Neural crest cell (in vitro differentiated cells): ENCODE measurements around the gene DOCK1. TPM values are rescaled to one million over a fixed set of nuclear protein-coding genes. Genes with fewer than 3 reads are reported as not detected.

Source experiments
- DNase-seq: peaks from one replicate; pipeline ENCODE4 v3.0.0; 2021; ENCODE audit warnings: low read depth, mixed read lengths, low spot score
- H3K27ac Mint-ChIP-seq: one replicate; pipeline ENCODE4 v1.8.0; 2021; ENCODE audit warnings: mild to moderate bottlenecking, mixed read lengths; ENCODE audit not compliant: unreplicated experiment
- H3K27me3 Mint-ChIP-seq: 2 replicates; pipeline ENCODE4 v1.8.0; 2021; ENCODE audit warnings: low read depth, mild to moderate bottlenecking, mixed read lengths
- H3K36me3 Mint-ChIP-seq: 2 replicates; pipeline ENCODE4 v1.8.0; 2021; ENCODE audit warnings: low read depth, mild to moderate bottlenecking, mixed read lengths
- H3K4me1 Mint-ChIP-seq: 2 replicates; pipeline ENCODE4 v1.8.0; 2021; ENCODE audit warnings: mixed read lengths
- H3K4me3 Mint-ChIP-seq: one replicate; pipeline ENCODE4 v1.8.0; 2021; ENCODE audit warnings: mild to moderate bottlenecking, mixed read lengths
- H3K9me3 Mint-ChIP-seq: 2 replicates; pipeline ENCODE4 v1.8.0; 2021; ENCODE audit warnings: mixed read lengths
- total RNA-seq: library from RNA; stranded (reverse); gene quantifications from 2 replicates; pipeline ENCODE4 v1.2.1, GENCODE V29; 2021
- TF ChIP-seq, protein P1 (sequence below): fragments of 200-600 bp; sonication (generic); conservative IDR thresholded peaks from 2 replicates; pipeline ENCODE4 v1.5.0; 2021; ENCODE audit warnings: antibody characterized with exemption, mild to moderate bottlenecking

Gene DOCK1
- total RNA-seq, 1 donor from 2014 or later: 55.8 TPM

DNA sequence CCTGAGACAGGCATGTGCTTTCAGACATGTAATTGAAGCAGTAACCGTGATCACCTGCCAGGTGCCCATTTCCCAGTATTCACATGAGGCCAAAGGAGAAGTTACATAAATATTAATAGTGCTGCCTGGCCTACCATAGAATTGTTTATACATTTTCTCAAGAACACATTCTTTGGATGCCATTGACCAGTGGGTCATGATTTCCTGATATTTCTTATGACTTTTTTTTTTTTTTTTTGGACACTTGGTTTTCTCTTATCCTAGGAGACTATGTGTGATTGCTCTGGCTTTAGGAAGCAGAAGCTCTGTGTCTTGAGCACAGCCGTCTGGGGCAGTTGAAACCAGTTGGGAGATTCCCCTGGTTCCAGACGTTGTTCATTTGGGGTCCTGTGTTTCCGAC is 500.0 kb downstream of the DOCK1 start:
- DNase-seq: no peak
- Mint-ChIP-seq H3K27ac (no peak overlapping the region), H3K27me3 (no peaks in the 10 kb centered on the region), H3K9me3 (no peaks in the 10 kb centered on the region), H3K36me3 (peaks cover 14% of the 10 kb centered on the region), H3K4me3 (no peak overlapping the region), H3K4me1 (peaks cover 15% of the 10 kb centered on the region)
- TF ChIP-seq, protein P1, sequence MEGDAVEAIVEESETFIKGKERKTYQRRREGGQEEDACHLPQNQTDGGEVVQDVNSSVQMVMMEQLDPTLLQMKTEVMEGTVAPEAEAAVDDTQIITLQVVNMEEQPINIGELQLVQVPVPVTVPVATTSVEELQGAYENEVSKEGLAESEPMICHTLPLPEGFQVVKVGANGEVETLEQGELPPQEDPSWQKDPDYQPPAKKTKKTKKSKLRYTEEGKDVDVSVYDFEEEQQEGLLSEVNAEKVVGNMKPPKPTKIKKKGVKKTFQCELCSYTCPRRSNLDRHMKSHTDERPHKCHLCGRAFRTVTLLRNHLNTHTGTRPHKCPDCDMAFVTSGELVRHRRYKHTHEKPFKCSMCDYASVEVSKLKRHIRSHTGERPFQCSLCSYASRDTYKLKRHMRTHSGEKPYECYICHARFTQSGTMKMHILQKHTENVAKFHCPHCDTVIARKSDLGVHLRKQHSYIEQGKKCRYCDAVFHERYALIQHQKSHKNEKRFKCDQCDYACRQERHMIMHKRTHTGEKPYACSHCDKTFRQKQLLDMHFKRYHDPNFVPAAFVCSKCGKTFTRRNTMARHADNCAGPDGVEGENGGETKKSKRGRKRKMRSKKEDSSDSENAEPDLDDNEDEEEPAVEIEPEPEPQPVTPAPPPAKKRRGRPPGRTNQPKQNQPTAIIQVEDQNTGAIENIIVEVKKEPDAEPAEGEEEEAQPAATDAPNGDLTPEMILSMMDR: no peak

DNA sequence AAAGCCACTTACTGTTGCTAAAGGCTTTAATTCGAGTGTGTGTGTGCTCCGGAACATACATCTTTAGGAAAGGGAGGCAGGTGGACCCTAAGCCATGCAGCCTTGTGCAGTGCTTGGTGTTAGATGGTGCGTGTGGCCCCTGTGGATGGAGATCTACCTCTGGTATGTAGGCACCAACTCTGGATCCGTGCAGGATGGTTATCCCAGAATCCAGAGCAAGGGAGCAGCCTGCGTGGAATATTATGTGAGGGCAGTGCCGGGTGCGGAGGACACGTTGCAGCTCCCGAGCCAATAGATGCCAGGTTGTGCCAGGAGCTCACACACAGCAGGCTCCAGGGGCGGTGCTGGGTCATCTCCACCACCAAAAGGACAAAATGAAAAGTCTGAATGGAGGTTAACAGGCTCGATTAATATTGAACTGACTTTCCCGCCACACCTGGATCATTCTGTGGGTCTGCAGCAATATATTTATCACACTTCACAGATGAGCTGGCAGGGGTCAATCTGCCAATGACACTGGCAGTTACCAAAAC is 500.9 kb downstream of the DOCK1 start:
- H3K36me3 Mint-ChIP-seq: peaks cover 16% of the 10 kb centered on the region
- DNase-seq: no peak
- no peaks in the 10 kb centered on the region for H3K27me3 Mint-ChIP-seq
- no peak overlapping the region for H3K4me3 Mint-ChIP-seq
- peaks cover 15% of the 10 kb centered on the region for H3K4me1 Mint-ChIP-seq
- H3K27ac Mint-ChIP-seq: no peak overlapping the region
- TF ChIP-seq, protein P1: no peak
- no peaks in the 10 kb centered on the region for H3K9me3 Mint-ChIP-seq

DNA sequence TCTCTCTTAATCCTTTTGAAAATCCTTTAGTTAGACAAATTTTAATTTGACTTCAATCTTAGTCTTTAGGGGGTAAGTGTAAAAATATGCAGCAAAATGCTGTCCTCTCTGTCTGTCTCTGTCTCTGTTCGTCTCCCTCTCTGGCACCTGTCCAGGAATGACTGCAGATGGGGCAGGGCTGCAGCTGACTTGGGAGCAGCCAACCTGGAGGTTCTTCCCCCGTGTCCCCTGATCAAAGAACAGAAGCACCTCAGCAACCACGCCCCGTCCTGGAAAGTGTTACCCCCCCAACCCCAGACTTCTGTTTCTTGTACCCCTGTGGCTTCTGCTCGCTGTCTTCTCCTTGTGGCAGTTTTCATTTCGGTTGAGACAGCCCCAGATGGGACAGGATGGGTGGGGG is 502.3 kb downstream of the DOCK1 start:
- H3K36me3 Mint-ChIP-seq: peaks cover 15% of the 10 kb centered on the region
- H3K27me3 Mint-ChIP-seq: no peaks in the 10 kb centered on the region
- H3K9me3 Mint-ChIP-seq: no peaks in the 10 kb centered on the region
- TF ChIP-seq, protein P1: no peak
- no peak for DNase-seq
- H3K4me3 Mint-ChIP-seq: no peak overlapping the region
- H3K27ac Mint-ChIP-seq: no peak overlapping the region
- peaks cover 10% of the 10 kb centered on the region for H3K4me1 Mint-ChIP-seq

DNA sequence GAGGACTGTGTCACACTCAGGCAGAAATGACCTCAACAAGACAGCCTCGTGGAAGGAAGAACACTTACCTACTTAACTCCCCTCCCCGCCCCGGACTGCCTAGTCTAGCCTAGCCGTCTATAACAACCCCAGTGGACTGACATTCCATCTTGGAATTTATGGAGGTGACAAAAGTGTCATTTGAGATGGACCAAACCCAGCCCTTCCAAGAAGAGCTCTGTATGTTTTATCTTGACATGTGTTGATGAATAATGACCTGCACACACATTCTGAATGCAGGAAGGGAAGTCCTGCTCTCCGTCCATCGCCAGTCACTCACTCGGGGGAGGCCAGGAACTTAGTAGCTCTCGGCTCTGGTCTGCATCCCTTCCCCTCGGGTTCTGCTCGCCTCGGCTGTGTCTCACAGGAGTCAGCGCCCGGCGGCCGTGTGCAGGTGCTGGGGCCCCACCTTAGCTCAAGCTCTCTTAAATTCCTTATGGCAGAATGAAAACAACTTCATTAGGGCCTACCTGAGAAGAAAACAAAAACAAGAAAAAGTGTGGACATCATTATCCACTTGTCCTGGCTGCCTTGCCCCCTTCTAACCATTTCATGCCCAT is 503.0 kb downstream of the DOCK1 start:
- no peaks in the 10 kb centered on the region for H3K9me3 Mint-ChIP-seq
- no peak overlapping the region for H3K4me3 Mint-ChIP-seq
- no peak for DNase-seq
- no peaks in the 10 kb centered on the region for H3K27me3 Mint-ChIP-seq
- no peak overlapping the region for H3K27ac Mint-ChIP-seq
- peaks cover 4% of the 10 kb centered on the region for H3K4me1 Mint-ChIP-seq
- TF ChIP-seq, protein P1: no peak
- H3K36me3 Mint-ChIP-seq: peaks cover 15% of the 10 kb centered on the region

DNA sequence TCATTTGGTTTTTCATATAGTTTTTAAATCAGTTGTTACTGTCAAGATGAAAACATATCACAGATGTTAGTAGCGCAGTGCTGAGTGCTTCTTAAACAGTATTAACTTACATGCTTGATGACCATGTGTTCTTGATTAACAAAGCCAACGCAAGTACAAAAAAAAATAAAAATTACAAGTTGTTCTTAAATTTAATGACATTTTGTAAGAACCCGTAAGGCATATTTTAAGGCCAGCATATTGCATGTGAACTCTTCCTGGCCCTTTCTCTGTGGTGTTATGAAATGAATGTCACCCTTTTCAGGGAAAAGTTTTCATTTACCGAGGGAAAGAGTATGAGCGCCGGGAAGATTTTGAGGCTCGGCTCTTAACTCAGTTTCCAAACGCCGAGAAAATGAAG is 503.5 kb downstream of the DOCK1 start:
- TF ChIP-seq, protein P1: no peak
- H3K9me3 Mint-ChIP-seq: no peaks in the 10 kb centered on the region
- H3K4me3 Mint-ChIP-seq: no peak overlapping the region
- no peak overlapping the region for H3K27ac Mint-ChIP-seq
- H3K4me1 Mint-ChIP-seq: peaks cover 2% of the 10 kb centered on the region
- H3K27me3 Mint-ChIP-seq: no peaks in the 10 kb centered on the region
- H3K36me3 Mint-ChIP-seq: peaks cover 15% of the 10 kb centered on the region
- DNase-seq: no peak
